Sigmoid colon (tissue), 7 donors: ENCODE results near the gene TXNDC2. TPM values are rescaled to one million over a fixed set of nuclear protein-coding genes. Genes with fewer than 3 reads are reported as not detected.

Experiments used
- DNase-seq: peaks from one replicate; pipeline ENCODE4 v3.0.0-alpha.2; 2019
- H3K27ac ChIP-seq, 4 donors: fragments of 200-600 bp; sonication (generic); one replicate each; pipeline ENCODE4 v1.5.1; 2016 to 2019; ENCODE audit warnings: mild to moderate bottlenecking in 1 of 4
- H3K27me3 ChIP-seq, 3 donors: fragments of 200-600 bp; sonication (generic); one replicate each; pipeline ENCODE4 v1.5.1; 2019; ENCODE audit warnings: mild to moderate bottlenecking in 1 of 3
- H3K36me3 ChIP-seq, 4 donors: fragments of 200-600 bp; sonication (generic); one replicate each; pipeline ENCODE4 v1.5.1; 2016 to 2019
- H3K4me1 ChIP-seq, 4 donors: fragments of 200-600 bp; sonication (generic); one replicate each; pipeline ENCODE4 v1.5.1; 2017 to 2019
- H3K4me3 ChIP-seq, 4 donors: fragments of 200-600 bp; sonication (generic); one replicate each; pipeline ENCODE4 v1.5.1; 2017 to 2019; ENCODE audit warnings: mild to moderate bottlenecking in 2 of 4, moderate library complexity in 1 of 4
- H3K9me3 ChIP-seq, 4 donors: fragments of 200-600 bp in 3 of 4; sonication (generic) in 3 of 4; one replicate each; pipeline versions ENCODE4 v1.5.1 to v1.6.1; 2013 to 2019
- EP300 ChIP-seq, 4 donors: sonication (generic); formaldehyde crosslinking; IDR thresholded peaks; one replicate each; pipeline ENCODE4 v1.6.1; 2017; ENCODE audit warnings: antibody characterized with exemption in 4 of 4
- POLR2A ChIP-seq, 2 donors: fragments of 450-650 bp; IDR thresholded peaks; one replicate each; pipeline ENCODE4 v1.6.1; 2016; ENCODE audit warnings: antibody characterized with exemption in 2 of 2, mild to moderate bottlenecking in 2 of 2, moderate library complexity in 2 of 2
- POLR2AphosphoS5 ChIP-seq, 4 donors: sonication (generic); formaldehyde crosslinking; IDR thresholded peaks; one replicate each; pipeline ENCODE4 v1.6.1; 2017; ENCODE audit warnings: antibody characterized with exemption in 4 of 4
- WGBS, 2 donors: extraction: QIAGEN DNeasy Blood & Tissue Kit; methylation state at CpG; one replicate each; pipeline ENCODE4 v1.1.7; 2013; 5-methylcytosine and 5-hydroxymethylcytosine counted together
- intact Hi-C: fragments of 100-400 bp; cut with DNase I; formaldehyde crosslinking; loops from one replicate; pipeline ENCODE4 v1.15.1; 2023
- polyA plus RNA-seq, 3 donors: library from polyadenylated mRNA; stranded (reverse); fragments of 200-250 nt; gene quantifications; one replicate each; pipeline ENCODE4 v1.2.3, GENCODE V29; 2013
- total RNA-seq, 4 donors: library from RNA; depleted of rRNA; stranded (reverse); fragments of >200 nt; gene quantifications; one replicate each; pipeline ENCODE4 v1.1.0, GENCODE V29; 2016
- TF ChIP-seq, protein P1 (sequence below), 4 experiments: fragments of 450-650 bp in 3 of 4; fragments of 200-600 bp in 1 of 4; IDR thresholded peaks; one replicate each; pipeline ENCODE4 v1.5.1; 2016 to 2019; ENCODE audit warnings: antibody characterized with exemption in 4 of 4, mild to moderate bottlenecking in 3 of 4, moderate library complexity in 2 of 4
- donor health status: healthy with polysubstance abuse.
- donor health status: Bipolar disorder and iron deficiency.
- donor health status: healthy.

TXNDC2 gene
- total and polyA plus RNA-seq, 7 donors, result 0.04 TPM; not detected in 6

- H3K27me3 ChIP-seq, result no peaks in the 10 kb centered on the region
- peak overlapping the region in 3 of 4 donors; percentile 25 to 66 (median 61) for H3K27ac ChIP-seq
- peaks cover 0 to 8% (median 0%) of the 10 kb centered on the region in 4 donors for H3K36me3 ChIP-seq
- TF ChIP-seq POLR2AphosphoS5 (IDR thresholded peaks at IDR 0.05) (no peak), EP300 (IDR thresholded peaks at IDR 0.05) (no peak), POLR2A (IDR thresholded peaks at IDR 0.05) (no peak)
- TF ChIP-seq, protein P1, sequence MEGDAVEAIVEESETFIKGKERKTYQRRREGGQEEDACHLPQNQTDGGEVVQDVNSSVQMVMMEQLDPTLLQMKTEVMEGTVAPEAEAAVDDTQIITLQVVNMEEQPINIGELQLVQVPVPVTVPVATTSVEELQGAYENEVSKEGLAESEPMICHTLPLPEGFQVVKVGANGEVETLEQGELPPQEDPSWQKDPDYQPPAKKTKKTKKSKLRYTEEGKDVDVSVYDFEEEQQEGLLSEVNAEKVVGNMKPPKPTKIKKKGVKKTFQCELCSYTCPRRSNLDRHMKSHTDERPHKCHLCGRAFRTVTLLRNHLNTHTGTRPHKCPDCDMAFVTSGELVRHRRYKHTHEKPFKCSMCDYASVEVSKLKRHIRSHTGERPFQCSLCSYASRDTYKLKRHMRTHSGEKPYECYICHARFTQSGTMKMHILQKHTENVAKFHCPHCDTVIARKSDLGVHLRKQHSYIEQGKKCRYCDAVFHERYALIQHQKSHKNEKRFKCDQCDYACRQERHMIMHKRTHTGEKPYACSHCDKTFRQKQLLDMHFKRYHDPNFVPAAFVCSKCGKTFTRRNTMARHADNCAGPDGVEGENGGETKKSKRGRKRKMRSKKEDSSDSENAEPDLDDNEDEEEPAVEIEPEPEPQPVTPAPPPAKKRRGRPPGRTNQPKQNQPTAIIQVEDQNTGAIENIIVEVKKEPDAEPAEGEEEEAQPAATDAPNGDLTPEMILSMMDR (IDR thresholded peaks at IDR 0.05), result no peak
- DNase-seq, result no peak
- WGBS, 2 donors, result 81 to 94% methylated on average over 4 of the region's 4 CpGs
- intact Hi-C loops, result loop anchor here (5.0 kb wide), 1 partner anchor 134 kb away; the partner anchor contains the start of gene RAB31
- peaks cover 0 to 51% (median 39%) of the 10 kb centered on the region in 4 donors for H3K4me1 ChIP-seq
- H3K4me3 ChIP-seq, result no peak overlapping the region
- no peaks in the 10 kb centered on the region for H3K9me3 ChIP-seq
These were observed 44.0 kb upstream of the TXNDC2 start for GRCh38 chr18:9841752-9842151.

GRCh38 chr18:9842448-9842847 lies 43.3 kb upstream of the TXNDC2 start:
- Histone ChIP-seq H3K27ac (peak overlapping the region in 2 of 4 donors; percentile 25 to 66), H3K36me3 (peaks cover 0 to 8% (median 0%) of the 10 kb centered on the region in 4 donors), H3K27me3 (no peaks in the 10 kb centered on the region), H3K4me1 (peaks cover 0 to 54% (median 44%) of the 10 kb centered on the region in 4 donors), H3K9me3 (no peaks in the 10 kb centered on the region), H3K4me3 (no peak overlapping the region)
- intact Hi-C loops, result loop anchor here (5.0 kb wide), 1 partner anchor 135 kb away; the partner anchor contains the start of gene RAB31
- TF ChIP-seq, protein P1 (IDR thresholded peaks at IDR 0.05), result no peak
- no peak for TF ChIP-seq POLR2AphosphoS5 (IDR thresholded peaks at IDR 0.05)
- WGBS, 2 donors, result 95 to 96% methylated on average over 6 of the region's 6 CpGs
- no peak for DNase-seq

GRCh38 chr18:9845256-9845655 lies 40.5 kb upstream of the TXNDC2 start:
- 84 to 86% methylated on average over 3 of the region's 3 CpGs for WGBS, 2 donors
- intact Hi-C loops, result no loop called here
- peak overlapping the region in 1 of 4 donors; percentile 63 for H3K27ac ChIP-seq
- H3K4me1 ChIP-seq, result peaks cover 0 to 50% (median 50%) of the 10 kb centered on the region in 4 donors
- H3K36me3 ChIP-seq, result peaks cover 0 to 8% (median 0%) of the 10 kb centered on the region in 4 donors
- no peak overlapping the region for H3K4me3 ChIP-seq
- no peaks in the 10 kb centered on the region for H3K9me3 ChIP-seq
- TF ChIP-seq POLR2A (IDR thresholded peaks at IDR 0.05) (no peak), EP300 (IDR thresholded peaks at IDR 0.05) (no peak), POLR2AphosphoS5 (IDR thresholded peaks at IDR 0.05) (no peak)
- TF ChIP-seq, protein P1 (IDR thresholded peaks at IDR 0.05), result no peak
- no peaks in the 10 kb centered on the region for H3K27me3 ChIP-seq
- no peak for DNase-seq

- no peak for DNase-seq
- TF ChIP-seq POLR2AphosphoS5 (IDR thresholded peaks at IDR 0.05), result no peak
- no peak for TF ChIP-seq POLR2A (IDR thresholded peaks at IDR 0.05)
- TF ChIP-seq EP300 (IDR thresholded peaks at IDR 0.05), result no peak
- TF ChIP-seq, protein P1 (IDR thresholded peaks at IDR 0.05), result no peak
- H3K4me3 ChIP-seq, result no peak overlapping the region
- peaks cover 0 to 8% (median 0%) of the 10 kb centered on the region in 4 donors for H3K36me3 ChIP-seq
- no peaks in the 10 kb centered on the region for H3K9me3 ChIP-seq
- intact Hi-C loops, result no loop called here
- WGBS, 2 donors, result 72 to 81% methylated on average over 10 of the region's 10 CpGs
- no peaks in the 10 kb centered on the region for H3K27me3 ChIP-seq
- peak overlapping the region; percentile 58 to 75 (median 64) for H3K27ac ChIP-seq
- peaks cover 0 to 50% (median 46%) of the 10 kb centered on the region in 4 donors for H3K4me1 ChIP-seq
These were observed 39.4 kb upstream of the TXNDC2 start for GRCh38 chr18:9846162-9846925.
